Lower leg skin (tissue), 3 donors: Measurements from ENCODE around the gene MC1R.

Experiments
- CTCF ChIP-seq, 3 donors: fragments of 450-650 bp; IDR thresholded peaks; one replicate each; pipeline ENCODE4 v1.5.1; 2016; ENCODE audit warnings: antibody characterized with exemption in 3 of 3, mild to moderate bottlenecking in 3 of 3, moderate library complexity in 2 of 3
- POLR2A ChIP-seq, 2 donors: fragments of 450-650 bp; IDR thresholded peaks; one replicate each; pipeline ENCODE4 v1.6.1; 2016 to 2017; ENCODE audit warnings: antibody characterized with exemption in 2 of 2, mild to moderate bottlenecking in 1 of 2, moderate library complexity in 1 of 2

GRCh38 chr16:89906140-89907025 is 12.3 kb upstream of the MC1R start:
- TF ChIP-seq CTCF (IDR thresholded peaks at IDR 0.05) (no peak), POLR2A (IDR thresholded peaks at IDR 0.05) (no peak)
